Testis (tissue), 3 donors: ENCODE data around the gene SLIT3. TPM values are rescaled to one million over a fixed set of nuclear protein-coding genes. Genes with fewer than 3 reads are reported as not detected.

Experiments
- DNase-seq: peaks from one replicate; pipeline ENCODE4 v3.0.0-alpha.2; 2019
- H3K27ac ChIP-seq, 2 donors: fragments of 200-600 bp; sonication (generic); one replicate each; pipeline ENCODE4 v1.5.1; 2019
- H3K27me3 ChIP-seq: fragments of 200-600 bp; sonication (generic); one replicate; pipeline ENCODE4 v1.5.1; 2019
- H3K36me3 ChIP-seq: fragments of 200-600 bp; sonication (generic); one replicate; pipeline ENCODE4 v1.5.1; 2017; ENCODE audit warnings: low read depth; ENCODE audit errors: missing control alignments
- H3K4me1 ChIP-seq: fragments of 200-600 bp; sonication (generic); one replicate; pipeline ENCODE4 v1.5.1; 2019
- H3K4me3 ChIP-seq, 2 donors: fragments of 200-600 bp; sonication (generic); one replicate each; pipeline ENCODE4 v1.5.1; 2017 to 2019
- H3K9me3 ChIP-seq: fragments of 200-600 bp; sonication (generic); one replicate; pipeline ENCODE4 v1.5.1; 2017
- CTCF ChIP-seq, 3 experiments: fragments of 450-650 bp in 2 of 3; fragments of 200-600 bp in 1 of 3; sonication (generic) in 1 of 3; IDR thresholded peaks; one replicate each; pipeline ENCODE4 v1.5.1; 2016 to 2019; ENCODE audit warnings: antibody characterized with exemption in 3 of 3, mild to moderate bottlenecking in 2 of 3, moderate library complexity in 1 of 3
- POLR2A ChIP-seq: fragments of 450-650 bp; IDR thresholded peaks from one replicate; pipeline ENCODE4 v1.6.1; 2017; ENCODE audit warnings: antibody characterized with exemption, mild to moderate bottlenecking, moderate library complexity
- WGBS, 2 donors: methylation state at CpG; one replicate each; pipeline ENCODE4 v1.1.5; 2018; 5-methylcytosine and 5-hydroxymethylcytosine counted together
- intact Hi-C: fragments of 100-400 bp; cut with DNase I; formaldehyde crosslinking; loops from one replicate; pipeline ENCODE4 v1.15.1; 2023; ENCODE audit warnings: low total_unique reads
- polyA plus RNA-seq: library from polyadenylated mRNA; stranded (reverse); fragments of 350-450 nt; fragmentation: Illumina TruSeq; extraction: RNeasy Lipid Tissue Mini Kit (QIAGEN cat#74804); gene quantifications from one replicate; pipeline ENCODE4 v1.2.3, GENCODE V29; 2014; ENCODE audit warnings: low read depth, low replicate concordance; ENCODE audit not compliant: insufficient read depth
- total RNA-seq, 2 donors: library from RNA; depleted of rRNA; stranded (reverse); fragments of >200 nt; gene quantifications; one replicate each; pipeline ENCODE4 v1.2.3, GENCODE V29; 2016

SLIT3 gene
- total and polyA plus RNA-seq, 3 donors from 2014 or later: 4.8 to 23.2 (median 7.8) TPM

- Histone ChIP-seq H3K9me3 (no peaks in the 10 kb centered on the region), H3K27ac (no peak overlapping the region), H3K36me3 (no peaks in the 10 kb centered on the region), H3K27me3 (no peaks in the 10 kb centered on the region), H3K4me3 (no peak overlapping the region), H3K4me1 (no peaks in the 10 kb centered on the region)
- no peak for DNase-seq
- TF ChIP-seq CTCF (IDR thresholded peaks at IDR 0.05) (no peak), POLR2A (no peak)
- intact Hi-C loops: no loop called here
- 80 to 88% methylated on average over 16 of the region's 16 CpGs for WGBS, 2 donors
These were observed 263.5 kb downstream of the SLIT3 start for GRCh38 chr5:169037466-169037865.

DNA sequence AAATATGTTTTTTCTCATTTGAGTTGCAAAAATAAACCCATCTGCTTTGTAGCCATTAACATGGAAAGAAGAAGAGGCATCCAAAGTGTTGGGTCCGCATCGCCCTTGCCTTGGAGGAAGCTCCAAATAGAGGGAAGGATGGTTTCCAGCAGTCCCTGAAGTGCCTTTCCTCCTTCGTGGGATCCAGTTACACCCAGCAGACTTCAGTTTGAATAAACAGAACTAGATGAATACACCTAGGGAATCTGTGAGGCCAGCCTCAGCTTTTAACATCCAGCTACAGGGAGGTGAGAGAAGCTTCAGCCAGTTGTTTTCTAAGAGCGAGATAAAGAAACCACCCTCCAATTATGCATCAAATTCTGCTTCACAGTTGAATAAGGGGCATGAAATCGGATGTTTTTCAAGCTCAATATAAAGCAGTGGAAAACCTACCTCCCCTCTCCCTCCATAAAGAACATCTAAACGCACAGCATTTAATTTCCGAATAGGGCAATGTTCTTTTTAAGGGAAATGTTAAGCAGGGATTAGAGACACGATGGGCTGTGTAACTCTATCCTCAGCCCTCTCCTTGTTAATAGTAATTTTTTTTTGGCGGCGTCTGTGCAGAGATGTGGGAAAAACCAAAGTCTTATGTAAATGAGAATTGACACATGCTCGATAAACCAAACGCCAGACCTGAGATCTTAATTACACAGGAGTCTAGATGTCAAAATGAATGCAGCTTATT is 264.7 kb downstream of the SLIT3 start:
- no peak for TF ChIP-seq POLR2A
- TF ChIP-seq CTCF (IDR thresholded peaks at IDR 0.05): no peak
- Histone ChIP-seq H3K27ac (no peak overlapping the region), H3K27me3 (no peaks in the 10 kb centered on the region), H3K9me3 (no peaks in the 10 kb centered on the region), H3K36me3 (no peaks in the 10 kb centered on the region), H3K4me3 (no peak overlapping the region), H3K4me1 (no peaks in the 10 kb centered on the region)
- DNase-seq: no peak
- intact Hi-C loops: no loop called here
- WGBS, 2 donors: 68% methylated on average over 12 of the region's 12 CpGs

DNA sequence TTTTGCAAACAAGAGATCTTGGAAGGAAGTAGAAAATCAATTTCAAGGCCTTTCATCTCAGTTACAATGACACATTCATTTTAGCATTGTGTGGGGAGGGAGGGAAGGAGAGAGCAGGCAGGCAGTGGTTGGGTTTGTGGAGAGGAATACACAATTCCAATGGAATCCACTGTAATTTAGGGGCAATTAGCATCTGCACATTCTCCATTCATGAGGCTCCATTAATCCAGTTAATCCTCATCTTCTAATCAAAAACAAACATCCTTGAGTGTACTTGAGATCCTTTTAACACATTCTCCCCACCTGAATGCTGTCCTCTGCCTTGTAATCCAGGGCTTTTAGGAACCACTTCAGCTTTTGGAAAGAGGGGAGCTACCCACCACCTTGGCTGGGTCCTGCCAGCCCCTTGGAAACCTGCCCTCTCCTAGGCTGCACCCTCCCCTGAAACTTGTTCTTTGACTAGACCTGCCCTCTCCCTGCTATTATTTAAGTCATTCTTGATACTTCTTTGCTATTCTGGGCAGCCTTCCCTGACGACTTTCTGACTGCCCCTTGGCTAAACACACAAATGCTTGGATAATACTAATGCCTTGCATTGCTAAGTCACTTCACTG is 271.2 kb downstream of the SLIT3 start:
- Histone ChIP-seq H3K4me3 (no peak overlapping the region), H3K27ac (no peak overlapping the region), H3K4me1 (no peaks in the 10 kb centered on the region), H3K27me3 (no peaks in the 10 kb centered on the region), H3K36me3 (no peaks in the 10 kb centered on the region), H3K9me3 (no peaks in the 10 kb centered on the region)
- no peak for DNase-seq
- 50 to 53% methylated on average over 1 of the region's 1 CpG for WGBS, 2 donors
- intact Hi-C loops: no loop called here
- no peak for TF ChIP-seq POLR2A
- no peak for TF ChIP-seq CTCF (IDR thresholded peaks at IDR 0.05)

- H3K27ac ChIP-seq: no peak overlapping the region
- H3K4me1 ChIP-seq: no peaks in the 10 kb centered on the region
- DNase-seq: no peak
- H3K36me3 ChIP-seq: no peaks in the 10 kb centered on the region
- 62 to 69% methylated on average over 3 of the region's 3 CpGs for WGBS, 2 donors
- TF ChIP-seq POLR2A: no peak
- TF ChIP-seq CTCF (IDR thresholded peaks at IDR 0.05): no peak
- H3K9me3 ChIP-seq: no peaks in the 10 kb centered on the region
- no peaks in the 10 kb centered on the region for H3K27me3 ChIP-seq
- intact Hi-C loops: no loop called here
- H3K4me3 ChIP-seq: no peak overlapping the region
These were observed 271.9 kb downstream of the SLIT3 start for GRCh38 chr5:169029037-169029436.
